ENCODE measurements around the gene ZNF775. TPM values are rescaled to one million over a fixed set of nuclear protein-coding genes. Genes with fewer than 3 reads are reported as not detected.

ZNF775 gene
- total and polyA plus RNA-seq, 2 of the 13 experiments (the other 11 are each of a cell fraction or from before 2014, with no cell fraction given), result 3.1 to 3.2 TPM

GRCh38 chr7:150382844-150383225 lies 3.7 kb downstream of the ZNF775 start:
- peaks cover 3% of the 10 kb centered on the region; the same call in 1 of the 2 replicates for H4K20me1 ChIP-seq (ENCODE audit: insufficient read depth, low read length)
- no peaks in the 10 kb centered on the region for H3K27me3 ChIP-seq (ENCODE audit: control insufficient read depth in 1 of 2, insufficient read depth in 2 of 2, low read length in 2 of 2)
- no peaks in the 10 kb centered on the region for H3K9me3 ChIP-seq (ENCODE audit: low read length)
- intact Hi-C loops (cut with micrococcal nuclease; ENCODE audit: unreplicated experiment), result loop anchor here (1.0 kb wide), 1 partner anchor 28 kb away; no protein-coding TSS in a partner anchor
- peaks cover 83% of the 10 kb centered on the region for H3K4me1 ChIP-seq (ENCODE audit: insufficient read depth, low read length)
- WGBS (ENCODE audit: low lambda C conversion rate), result 3% methylated on average over 4 of the region's 4 CpGs
- no peak for DNase-seq (ENCODE audit: low spot score)
- H3K79me2 ChIP-seq (ENCODE audit: insufficient read depth, low read length), result peaks cover 47% of the 10 kb centered on the region
- ChIA-PET POLR2A (interaction anchor here (1.1 to 8.7 kb wide), 4 partner anchors 14 to 40 kb away, joined by 3 to 181 read pairs (median 76); partner anchors contain the start of genes RARRES2 and REPIN1), CTCF (ENCODE audit: low intra/inter-chr PET ratio, low total read pairs) (no interaction called here)
- FAIRE-seq, result no peak
- H2AFZ ChIP-seq (ENCODE audit: low read length), result no peak overlapping the region
- BruUV-seq (replicated peaks), result no TSS peak
- peak overlapping the region; percentile 94 for H3K27ac ChIP-seq (ENCODE audit: extremely low read length, insufficient read depth, low read length)
- H3K4me3 ChIP-seq (replicated peaks in 1 of 3; ENCODE audit: insufficient read depth in 1 of 3, low read depth in 2 of 3, low read length in 3 of 3), result peak overlapping the region in 2 of 3 experiments; percentile 28 to 56; a peak in 3 of 6 replicates
- no peaks in the 10 kb centered on the region for H3K36me3 ChIP-seq (replicated peaks in 1 of 2; ENCODE audit: control insufficient read depth in 1 of 2, insufficient read depth in 2 of 2, low read length in 2 of 2)
- H3K9ac ChIP-seq (ENCODE audit: insufficient read depth, low read depth, low read length), result peak overlapping the region; percentile 63
- no peak for ATAC-seq
- in situ Hi-C loops (cut with HindIII; ENCODE audit: extremely low pct_ligation_motif_present, low pct_unique_long_range_greater_than_20kb), result no loop called here
- peak overlapping the region; percentile 81 for H3K4me2 ChIP-seq (ENCODE audit: low read depth, low read length)
- TF ChIP-seq PRDM10 (CRISPR knock-in tag; IDR thresholded peaks at IDR 0.05; ENCODE audit: low read depth), result no peak
- TF ChIP-seq RFX3 (CRISPR knock-in tag; IDR thresholded peaks at IDR 0.05), result no peak
- TF ChIP-seq TCF7 (IDR thresholded peaks at IDR 0.05; ENCODE audit: low read depth), result peak; percentile 25; the same call in 1 of the 2 replicates
- TF ChIP-seq ZFP41 (CRISPR knock-in tag; IDR thresholded peaks at IDR 0.05; ENCODE audit: borderline replicate concordance), result no peak
- TF ChIP-seq GATAD2A (CRISPR knock-in tag; IDR thresholded peaks at IDR 0.05), result 0 out of 2 replicates have a peak, but pooled peaks have one; percentile 17
- 0 out of 2 replicates have a peak, but pooled peaks have one; percentile 45 for TF ChIP-seq FOXA1 (IDR thresholded peaks at IDR 0.05)
- no peak for TF ChIP-seq FOXA1 (CRISPR knock-in tag; IDR thresholded peaks at IDR 0.05)
- TF ChIP-seq SALL1 (CRISPR knock-in tag; IDR thresholded peaks at IDR 0.05), result 0 out of 2 replicates have a peak, but pooled peaks have one; percentile 12
- TF ChIP-seq PRPF4 (IDR thresholded peaks at IDR 0.05; ENCODE audit: low read depth, low read length, poor library complexity, severe bottlenecking), result no peak
- no peak for TF ChIP-seq ZSCAN21 (CRISPR knock-in tag; IDR thresholded peaks at IDR 0.05; ENCODE audit: borderline replicate concordance)
- no peak for TF ChIP-seq SOX13 (IDR thresholded peaks at IDR 0.05)
- TF ChIP-seq SOX13 (CRISPR knock-in tag; conservative IDR thresholded peaks at IDR 0.05 in 1 of 2, IDR thresholded peaks at IDR 0.05 in 1 of 2), result peak in 1 of 2 experiments; percentile 33; a peak in 1 of 4 replicates
- TF ChIP-seq AKAP8 (CRISPR knock-in tag; IDR thresholded peaks at IDR 0.05), result no peak
- TF ChIP-seq CHCHD3 (CRISPR knock-in tag; IDR thresholded peaks at IDR 0.05), result no peak
- no peak for TF ChIP-seq ZMYM3 (CRISPR knock-in tag; IDR thresholded peaks at IDR 0.05)
- TF ChIP-seq ZSCAN5A (CRISPR knock-in tag; IDR thresholded peaks at IDR 0.05; ENCODE audit: borderline replicate concordance), result 0 out of 2 replicates have a peak, but pooled peaks have one; percentile 40
- 0 out of 2 replicates have a peak, but pooled peaks have one; percentile 20 for TF ChIP-seq RARA (CRISPR knock-in tag; IDR thresholded peaks at IDR 0.05)
- no peak for TF ChIP-seq ZNF160 (CRISPR knock-in tag; IDR thresholded peaks at IDR 0.05)
- no peak for TF ChIP-seq RBAK (CRISPR knock-in tag; IDR thresholded peaks at IDR 0.05)
- TF ChIP-seq GFI1 (CRISPR knock-in tag; IDR thresholded peaks at IDR 0.05; ENCODE audit: borderline replicate concordance), result peak; percentile 72
- TF ChIP-seq LCORL (IDR thresholded peaks at IDR 0.05), result no peak
- no peak for TF ChIP-seq LCORL (CRISPR knock-in tag; IDR thresholded peaks at IDR 0.05)
- TF ChIP-seq TBX3 (IDR thresholded peaks at IDR 0.05; ENCODE audit: borderline replicate concordance), result 0 out of 2 replicates have a peak, but pooled peaks have one; percentile 17
